DND-41 (cell line): ENCODE measurements around the gene BRCA1.

Source experiments
- CTCF ChIP-seq: IDR thresholded peaks from 2 replicates; pipeline ENCODE4 v1.5.1; 2012; ENCODE audit warnings: borderline replicate concordance, low read length, moderate library complexity, mild to moderate bottlenecking; ENCODE audit not compliant: poor library complexity, severe bottlenecking; ENCODE audit errors: extremely low read depth
- EZH2 ChIP-seq: IDR thresholded peaks from 3 replicates; pipeline ENCODE4 v1.6.1; 2012; ENCODE audit warnings: borderline replicate concordance, low read depth, mild to moderate bottlenecking, moderate library complexity, low read length, inconsistent platforms; ENCODE audit not compliant: severe bottlenecking

- no peak for TF ChIP-seq CTCF
- no peak for TF ChIP-seq EZH2
These were observed 32.3 kb downstream of the BRCA1 start for GRCh38 chr17:43092901-43093300.
